ENCODE results near the gene SLC27A5. TPM values are rescaled to one million over a fixed set of nuclear protein-coding genes. Genes with fewer than 3 reads are reported as not detected.
"Not testable (repeated sequence)": the region's sequence is repeated elsewhere in the genome, so short reads cannot be mapped to it uniquely, and the experiment has no call there.

The SLC27A5 gene
- total RNA-seq, 1 donor from 2014 or later, result 736 TPM

DNA sequence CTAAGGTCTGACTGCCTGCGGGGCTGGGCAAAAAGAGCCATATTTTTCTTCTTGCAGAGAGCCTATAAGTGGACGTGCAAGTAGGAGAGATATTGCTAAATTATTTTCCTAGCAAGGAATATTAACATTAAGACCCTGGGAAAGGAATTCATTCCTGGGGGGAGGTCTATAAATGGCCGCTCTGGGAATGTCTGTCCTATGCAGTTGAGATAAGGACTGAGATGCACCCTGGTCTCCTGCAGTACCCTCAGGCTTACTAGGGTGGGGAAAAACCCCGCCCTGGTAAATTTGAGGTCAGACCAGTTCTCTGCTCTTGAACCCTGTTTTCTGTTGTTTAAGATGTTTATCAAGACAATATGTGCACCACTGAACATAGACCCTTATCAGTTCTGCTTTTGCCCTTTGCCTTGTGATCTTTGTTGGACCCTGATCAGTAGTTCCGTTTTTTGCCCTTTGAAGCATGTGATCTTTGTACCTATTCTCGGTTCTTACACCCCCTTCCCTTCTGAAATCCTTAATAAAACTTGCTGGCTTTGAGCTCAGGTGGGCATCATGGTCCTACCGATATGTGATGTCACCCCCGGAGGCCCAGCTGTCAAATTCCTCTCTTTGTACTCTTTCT lies 4.1 kb downstream of the SLC27A5 start:
- DNase-seq (ENCODE audit: low spot score); ATAC-seq: not testable (repeated sequence)

DNA sequence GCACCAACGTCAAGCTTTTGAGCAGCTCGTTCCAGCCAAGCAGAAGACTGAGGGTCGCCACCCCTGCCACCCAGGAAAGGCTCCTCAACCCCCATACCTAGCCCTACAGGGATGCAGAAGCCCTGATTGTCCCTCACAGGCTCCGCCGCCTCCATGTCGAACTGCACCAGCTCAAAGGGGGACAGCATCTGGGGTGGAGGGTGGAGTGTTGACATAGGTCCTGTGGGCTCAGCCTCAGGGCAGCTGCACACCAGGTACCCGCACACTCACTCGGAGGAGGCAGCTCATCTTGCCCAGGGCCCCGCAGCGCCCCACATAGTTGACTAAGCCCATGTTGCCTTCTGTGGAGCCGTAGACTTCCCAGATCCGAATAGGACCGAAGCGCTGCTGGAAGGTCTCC lies 11.6 kb downstream of the SLC27A5 start:
- no peak for ATAC-seq
- peak; percentile 56 for DNase-seq (ENCODE audit: low spot score)

DNA sequence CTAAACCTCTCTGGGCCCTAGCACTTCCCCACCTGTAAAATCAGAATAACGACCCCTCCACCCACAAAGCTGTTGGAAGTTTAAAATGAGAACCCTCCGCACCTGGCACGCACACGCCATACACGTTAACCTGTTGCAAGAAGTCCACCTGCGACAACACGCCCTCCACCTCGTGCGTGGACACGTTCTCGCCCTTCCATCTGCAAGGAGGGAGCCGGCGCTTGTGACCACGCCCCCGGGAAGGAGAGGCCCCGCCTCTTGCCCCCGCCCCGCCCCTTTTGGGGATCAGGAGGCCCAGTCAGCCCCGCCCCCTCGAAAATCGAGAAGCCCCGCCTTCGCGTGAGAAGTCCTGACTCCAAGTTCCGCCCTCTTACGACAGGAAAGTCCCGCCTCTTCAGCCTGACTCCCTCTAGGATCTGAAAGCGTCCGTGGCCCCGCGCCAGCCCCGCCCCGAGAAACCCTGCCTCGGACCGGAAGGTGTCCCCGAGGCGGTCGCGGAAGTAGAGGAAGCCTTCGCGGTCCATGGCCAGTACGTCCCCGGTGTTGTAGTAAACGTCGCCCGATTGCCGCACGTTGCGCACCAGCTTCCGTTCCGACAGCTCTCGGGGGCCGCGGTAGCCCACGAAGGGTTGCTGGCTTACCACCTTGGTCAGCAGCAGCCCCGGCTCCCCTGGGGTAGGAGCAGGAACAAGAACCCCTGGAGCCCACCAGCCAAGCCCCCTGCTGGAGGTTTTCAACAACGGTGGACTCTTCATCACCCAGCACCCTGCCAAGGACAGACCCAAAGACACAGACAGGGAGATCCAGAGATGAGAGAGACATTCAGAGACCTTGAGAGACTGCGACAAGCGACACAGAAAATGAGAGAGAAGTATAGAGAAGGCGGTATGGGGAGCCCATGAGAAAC lies 12.5 kb downstream of the SLC27A5 start:
- ATAC-seq (peak; percentile 85), DNase-seq (ENCODE audit: low spot score) (peak; percentile 100)

DNA sequence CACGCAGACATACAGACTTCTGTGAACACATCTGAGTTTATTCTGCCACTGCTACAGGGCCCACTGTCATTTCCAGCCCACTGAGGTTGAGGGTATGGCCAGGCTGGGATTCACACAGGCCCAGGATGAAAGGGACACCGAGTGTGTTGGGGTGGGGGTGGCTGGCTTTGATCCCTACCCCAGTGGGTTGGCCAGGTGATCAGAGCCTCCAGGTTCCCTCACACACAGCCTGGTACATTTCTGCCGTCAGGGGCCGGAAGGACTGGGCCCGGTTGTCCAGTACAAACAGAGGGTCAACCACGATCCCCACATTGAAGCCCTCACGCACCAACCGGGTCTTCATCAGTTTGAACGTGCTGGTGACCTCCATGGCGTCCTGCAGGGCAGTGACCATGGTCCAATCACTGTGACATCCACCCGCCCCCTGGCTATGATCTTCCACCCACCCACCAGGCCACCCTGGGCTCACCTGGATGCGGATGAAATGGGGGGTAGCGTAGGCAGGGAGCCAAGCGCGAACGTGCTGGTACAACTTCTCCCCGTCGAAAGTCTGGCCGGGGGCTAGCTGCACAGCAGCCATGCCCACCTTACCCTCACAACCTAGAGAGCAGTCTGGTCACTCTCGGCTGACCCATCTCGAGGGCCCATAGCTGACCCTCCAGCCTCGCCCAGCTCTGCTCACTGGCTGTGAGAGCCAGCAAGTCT lies 13.3 kb downstream of the SLC27A5 start:
- peak; percentile 71 for DNase-seq (ENCODE audit: low spot score)
- peak; percentile 4 for ATAC-seq

DNA sequence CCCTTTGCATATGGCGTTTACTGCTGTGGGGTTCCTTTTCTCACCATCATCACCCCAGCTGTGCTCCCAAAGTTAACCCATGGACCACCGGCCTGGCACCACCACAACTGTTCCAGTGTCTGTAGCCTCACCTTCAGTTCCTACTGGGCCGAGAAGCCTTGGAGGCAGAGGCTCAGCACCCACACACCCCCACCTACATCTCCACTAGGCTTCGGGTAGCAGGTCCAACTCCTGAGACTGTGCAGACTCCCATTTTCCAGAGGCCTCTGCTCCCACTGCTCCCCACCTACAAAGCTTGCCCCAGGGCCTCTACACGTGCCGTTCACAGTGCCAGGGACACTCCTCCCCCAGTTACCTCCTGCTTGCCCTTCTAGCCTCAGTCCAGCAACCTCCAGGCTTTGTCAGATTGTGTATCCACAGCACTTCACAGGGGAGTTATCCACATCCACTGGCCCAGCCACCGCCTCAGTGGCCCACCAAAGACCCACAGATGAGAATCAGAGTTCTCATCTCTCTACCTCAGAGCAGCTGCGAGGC lies 14.1 kb downstream of the SLC27A5 start:
- ATAC-seq (peak; percentile 1), DNase-seq (ENCODE audit: low spot score) (peak; percentile 52)

DNA sequence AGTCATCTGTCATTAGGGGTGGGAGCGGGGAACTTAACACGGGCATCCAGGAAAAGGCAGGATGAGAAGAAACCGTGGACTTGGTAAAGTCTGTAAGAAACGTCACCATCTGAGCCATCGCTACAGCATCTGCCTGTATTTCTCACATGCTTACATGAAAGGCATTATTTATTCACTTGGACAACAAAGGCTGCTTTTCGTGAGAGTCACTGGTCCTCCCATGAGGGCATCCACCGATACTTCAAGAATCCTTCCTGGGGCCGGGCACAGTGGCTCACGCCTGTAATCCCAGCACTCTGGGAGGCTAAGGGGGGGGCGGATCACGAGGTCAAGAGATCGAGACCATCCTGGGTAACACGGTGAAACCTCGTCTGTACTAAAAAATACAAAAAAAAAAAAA lies 19.5 kb downstream of the SLC27A5 start:
- DNase-seq (ENCODE audit: low spot score) (no peak), ATAC-seq (no peak)

DNA sequence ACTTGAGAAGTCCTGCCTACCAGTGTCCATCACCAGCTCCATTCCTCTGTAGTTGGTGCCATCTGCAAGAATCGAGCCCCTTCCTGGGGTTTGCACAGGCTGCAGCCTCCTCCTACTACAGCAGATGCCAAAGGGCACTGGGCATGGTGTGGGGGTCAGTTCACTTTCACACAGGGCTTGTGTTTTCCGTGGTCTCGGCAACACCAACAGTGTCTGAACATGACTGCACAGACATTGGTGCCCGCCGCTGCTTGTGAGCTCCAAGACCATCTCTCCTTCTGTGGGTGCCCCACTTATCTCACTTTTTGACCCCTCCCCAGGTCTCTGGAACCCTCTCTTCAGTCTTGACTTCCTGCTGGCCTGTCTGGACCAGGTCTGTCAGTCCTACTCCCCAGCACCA lies 20.4 kb downstream of the SLC27A5 start:
- ATAC-seq (peak; percentile 6), DNase-seq (ENCODE audit: low spot score) (no peak)

DNA sequence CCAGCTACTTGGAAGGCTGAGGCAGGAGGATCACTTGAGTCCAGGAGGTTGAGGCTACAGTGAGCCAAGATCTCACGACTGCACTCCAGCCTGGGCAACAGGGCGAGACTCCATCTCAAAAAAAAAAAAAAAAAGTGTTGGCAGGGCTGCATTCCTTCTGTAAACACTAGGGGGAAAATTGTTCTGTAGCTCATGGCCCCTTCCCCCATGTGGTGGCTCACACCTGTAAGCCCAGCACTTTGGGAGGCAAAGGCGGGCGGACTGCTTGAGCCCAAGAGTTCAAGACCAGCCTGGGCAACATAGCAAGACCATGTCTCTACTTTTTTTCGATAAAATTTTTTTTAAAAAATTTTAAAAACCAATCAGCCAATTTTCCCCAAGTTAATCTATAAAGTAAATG lies 27.4 kb downstream of the SLC27A5 start:
- not testable (repeated sequence) for DNase-seq (ENCODE audit: low spot score); ATAC-seq

DNA sequence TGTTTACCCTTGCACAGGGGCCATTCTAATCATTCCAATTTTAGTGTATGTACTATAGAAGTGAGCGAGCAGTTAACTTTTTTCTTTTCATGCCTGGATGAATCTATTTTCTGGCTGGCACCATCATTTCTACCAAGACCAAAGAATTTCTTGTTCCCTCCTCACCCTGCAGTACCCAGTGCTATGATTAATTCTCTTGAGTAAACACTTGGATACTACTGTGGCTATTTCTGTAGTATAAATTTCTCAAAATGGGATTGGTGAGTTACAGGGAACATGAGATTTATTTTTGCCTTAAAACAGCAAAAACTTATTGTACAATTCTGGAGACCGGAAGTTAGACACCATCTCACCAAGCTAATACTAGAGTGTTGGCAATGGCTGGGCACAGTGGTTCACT lies 28.0 kb downstream of the SLC27A5 start:
- DNase-seq (ENCODE audit: low spot score) (no peak), ATAC-seq (no peak)

DNA sequence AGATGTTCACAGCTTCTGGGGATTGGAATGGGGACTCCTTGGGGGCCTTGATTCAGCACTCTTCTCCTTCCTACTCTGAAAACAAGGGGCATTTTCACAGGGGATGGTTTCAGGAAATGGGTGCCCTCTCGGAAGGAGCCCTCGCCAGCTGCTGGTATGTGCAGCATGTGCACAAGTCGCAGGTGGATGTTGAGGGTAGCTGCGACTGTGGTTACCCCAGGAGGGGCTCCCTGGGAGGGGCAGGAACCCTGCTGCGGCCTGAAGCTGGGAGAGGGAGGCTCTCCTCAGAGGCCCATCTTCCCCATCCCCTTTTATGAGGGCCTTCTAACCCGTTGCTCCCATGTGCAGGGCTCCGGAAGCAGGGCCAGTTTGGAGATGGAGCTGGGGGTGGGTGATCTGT lies 29.4 kb downstream of the SLC27A5 start:
- no peak for ATAC-seq

DNA sequence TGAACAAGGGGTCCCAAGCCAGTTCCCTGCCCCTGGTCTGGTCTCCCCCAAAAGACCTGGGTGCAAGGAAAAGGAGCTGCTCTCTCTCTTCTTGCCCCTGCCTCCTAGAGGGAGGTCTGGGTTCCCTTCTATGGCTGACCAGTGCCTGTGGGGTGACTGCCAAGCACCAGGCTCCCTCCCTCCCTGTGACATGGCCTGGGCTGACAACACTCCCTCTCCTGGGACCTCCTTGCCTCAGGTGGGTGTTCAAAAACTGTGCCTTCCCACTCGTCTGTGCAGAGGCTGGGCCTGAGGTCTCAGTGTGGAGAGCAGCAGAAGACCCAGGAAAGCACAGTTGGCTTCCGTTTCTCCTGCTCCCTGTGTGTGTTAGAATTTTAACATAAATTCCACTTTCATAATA lies 31.0 kb downstream of the SLC27A5 start:
- ATAC-seq (no peak), DNase-seq (ENCODE audit: low spot score) (no peak)

More for the DNA sequence above, 29.4 kb downstream of the SLC27A5 start:
- no peak for DNase-seq (ENCODE audit: low spot score)

DNA sequence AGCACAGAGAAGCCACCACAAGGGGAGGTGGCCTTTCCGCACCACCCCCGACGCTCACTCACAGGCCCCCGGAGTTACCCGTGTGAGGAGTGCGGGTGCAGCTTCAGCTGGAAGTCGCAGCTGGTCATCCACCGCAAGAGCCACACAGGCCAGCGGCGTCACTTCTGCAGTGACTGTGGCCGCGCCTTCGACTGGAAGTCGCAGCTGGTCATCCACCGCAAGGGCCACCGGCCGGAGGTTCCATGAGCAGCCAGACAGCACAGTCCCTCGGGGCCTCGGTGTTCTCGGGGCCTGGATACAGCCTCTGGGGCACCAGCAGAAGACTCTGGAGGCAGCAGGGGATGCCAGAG lies 31.3 kb downstream of the SLC27A5 start:
- DNase-seq (ENCODE audit: low spot score) (no peak), ATAC-seq (no peak)

DNA sequence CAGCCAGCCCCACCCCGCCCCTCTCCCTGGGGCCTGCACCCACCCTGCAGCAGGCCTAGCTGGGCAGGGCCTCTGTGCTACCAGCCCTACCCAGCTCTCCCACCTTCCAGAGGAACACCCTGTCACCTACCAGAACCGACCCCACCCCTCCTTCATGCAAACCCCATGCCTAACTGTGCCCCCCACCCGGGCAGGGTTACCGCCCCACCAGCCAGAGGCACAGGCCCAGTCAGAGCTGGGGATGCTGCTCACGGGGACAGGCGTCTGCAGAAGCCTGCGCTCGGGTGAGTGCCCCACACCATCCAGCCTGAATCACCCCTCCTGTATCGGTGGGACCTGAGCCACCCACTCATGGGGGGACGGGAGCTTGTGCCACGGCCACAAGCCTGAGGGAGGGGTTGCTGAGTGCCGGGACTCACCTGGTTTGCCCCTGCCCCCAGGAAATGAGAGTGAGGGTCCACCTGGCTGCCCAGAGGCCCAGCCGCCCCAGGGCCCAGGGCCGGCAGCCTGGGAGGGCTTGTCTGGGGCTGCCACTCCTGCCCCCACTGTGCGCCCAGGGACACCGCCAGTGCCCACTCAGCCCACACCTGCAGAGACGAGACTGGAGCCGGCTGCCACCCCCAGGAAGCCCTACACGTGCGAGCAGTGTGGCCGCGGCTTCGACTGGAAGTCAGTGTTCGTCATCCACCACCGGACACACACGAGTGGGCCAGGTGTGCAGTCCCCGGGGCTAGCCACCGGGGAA lies 31.9 kb downstream of the SLC27A5 start:
- DNase-seq (ENCODE audit: low spot score) (no peak), ATAC-seq (no peak)

DNA sequence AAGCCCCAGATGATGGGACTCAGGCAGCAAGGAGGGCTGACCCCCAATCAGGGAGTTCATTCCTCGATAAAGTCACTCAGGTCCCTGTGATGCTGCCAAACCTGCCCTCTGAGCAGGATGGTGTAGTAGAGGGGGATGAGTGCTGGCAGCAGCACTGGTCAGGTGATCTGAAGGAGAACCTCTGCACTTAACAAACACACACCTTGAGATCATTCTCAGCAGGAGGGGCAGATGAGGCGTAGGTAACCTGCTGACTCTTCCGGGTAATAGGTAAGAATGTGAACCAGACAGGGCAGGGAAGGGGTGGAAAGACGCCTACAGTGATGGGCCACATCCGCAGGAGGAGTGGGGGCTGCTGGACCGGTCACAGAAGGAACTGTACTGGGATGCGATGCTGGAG lies 32.5 kb downstream of the SLC27A5 start:
- ATAC-seq, result no peak
- no peak for DNase-seq (ENCODE audit: low spot score)

DNA sequence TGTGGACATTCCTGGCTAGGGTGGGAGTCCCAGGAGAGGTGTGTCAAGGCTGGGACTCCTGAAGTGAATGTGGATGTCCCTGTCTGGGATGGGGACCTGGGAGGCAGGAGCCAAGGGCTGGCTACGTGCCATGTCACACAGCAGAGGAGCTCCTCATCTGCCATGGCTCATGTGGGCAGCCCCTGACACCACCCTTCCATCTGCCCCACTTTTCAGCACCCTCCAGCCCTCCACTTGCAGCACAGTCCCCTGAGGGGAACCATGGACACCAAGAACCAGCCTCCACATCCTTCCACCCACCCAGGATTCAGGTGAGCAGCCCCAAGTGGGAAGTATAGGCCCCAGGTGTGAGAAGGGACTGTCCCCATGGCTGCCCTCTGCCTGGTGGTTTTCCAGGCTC lies 33.9 kb downstream of the SLC27A5 start:
- no peak for DNase-seq (ENCODE audit: low spot score)

DNA sequence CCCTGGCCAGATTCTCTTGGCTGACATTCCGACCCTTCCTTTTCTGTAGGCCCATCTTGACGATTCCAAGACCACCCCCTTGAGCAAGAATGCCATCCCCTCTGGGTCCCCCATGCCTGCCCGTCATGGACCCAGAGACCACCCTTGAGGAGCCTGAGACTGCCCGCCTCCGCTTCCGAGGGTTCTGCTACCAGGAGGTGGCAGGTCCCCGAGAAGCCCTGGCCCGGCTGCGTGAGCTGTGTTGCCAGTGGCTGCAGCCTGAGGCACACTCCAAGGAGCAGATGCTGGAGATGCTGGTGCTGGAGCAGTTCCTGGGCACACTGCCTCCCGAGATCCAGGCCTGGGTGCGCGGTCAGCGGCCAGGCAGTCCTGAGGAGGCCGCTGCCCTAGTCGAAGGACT lies 34.7 kb downstream of the SLC27A5 start:
- DNase-seq (ENCODE audit: low spot score) (no peak), ATAC-seq (no peak)

More for the DNA sequence above, 33.9 kb downstream of the SLC27A5 start:
- no peak for ATAC-seq

DNA sequence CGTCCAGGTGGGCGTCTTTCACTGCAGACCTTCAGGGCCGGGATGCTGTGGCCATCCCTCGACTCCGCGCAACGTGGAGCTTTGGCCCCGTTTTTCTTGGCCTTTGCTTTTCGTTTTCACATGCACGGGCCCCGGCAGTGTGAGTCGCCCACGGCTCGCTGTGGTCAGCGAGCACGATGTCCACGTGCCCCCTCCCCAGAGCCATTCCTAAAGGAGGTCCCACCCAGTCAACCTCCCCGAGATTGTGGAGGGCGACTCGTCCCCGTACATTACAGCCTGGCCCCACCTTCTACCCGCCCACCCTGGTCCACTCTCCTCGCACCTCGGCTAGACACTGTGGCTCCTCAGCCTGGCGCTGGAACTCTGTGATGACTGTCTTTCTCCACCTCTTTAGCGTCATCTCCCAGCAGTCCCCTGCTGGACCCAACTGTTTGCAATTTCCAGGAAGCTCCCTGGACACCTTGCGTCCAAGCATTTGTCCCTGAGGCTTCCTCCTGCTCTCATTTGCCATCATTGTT lies 35.2 kb downstream of the SLC27A5 start:
- ATAC-seq, result peak; percentile 21
- DNase-seq (ENCODE audit: low spot score), result no peak

DNA sequence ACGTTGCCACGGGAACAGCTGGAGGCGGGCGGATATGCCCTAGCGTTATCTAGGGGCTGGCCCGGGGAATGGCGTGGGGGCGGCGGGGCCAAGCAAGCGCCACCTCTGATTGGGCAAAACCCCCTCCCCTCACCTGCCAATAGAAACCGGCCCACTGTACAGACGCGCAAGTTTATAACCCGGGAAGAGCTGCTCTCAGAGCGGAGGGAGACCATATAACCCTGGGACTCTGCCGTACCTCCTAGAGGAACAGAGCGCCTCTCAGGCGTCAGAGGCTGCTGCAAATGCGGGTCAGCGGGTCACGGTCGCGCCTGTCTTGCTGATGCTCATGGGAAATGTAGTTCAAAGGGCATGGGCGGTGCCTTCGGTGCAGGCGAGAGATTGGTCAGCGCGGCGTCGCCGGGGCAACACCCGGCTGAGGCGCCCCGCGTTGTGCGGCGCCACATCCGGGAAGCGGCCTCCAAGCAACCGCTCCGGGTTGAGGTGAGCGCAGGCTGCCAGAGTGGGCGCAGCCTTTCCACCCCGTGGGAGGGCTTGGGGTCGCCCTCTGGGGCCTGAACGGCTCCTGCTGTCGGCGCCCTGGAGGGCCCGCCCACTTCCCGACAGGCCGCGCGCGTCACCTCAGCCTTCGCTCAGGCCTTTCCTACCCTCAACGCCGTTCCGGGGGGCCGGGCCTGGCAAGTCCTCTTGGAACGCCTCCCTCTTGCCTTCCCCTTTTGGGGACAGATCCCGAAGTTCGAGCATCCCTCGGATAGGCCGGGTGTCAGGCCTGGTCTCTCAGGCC lies 35.9 kb downstream of the SLC27A5 start, which contains the start of gene ZNF446:
Gene ZNF446 (plus strand): TSS at position 639 of the 784 bp plus-strand sequence. CDS start 867 bp downstream, outside the sequence.
- ATAC-seq, result peak; percentile 83
- DNase-seq (ENCODE audit: low spot score), result peak; percentile 97

DNA sequence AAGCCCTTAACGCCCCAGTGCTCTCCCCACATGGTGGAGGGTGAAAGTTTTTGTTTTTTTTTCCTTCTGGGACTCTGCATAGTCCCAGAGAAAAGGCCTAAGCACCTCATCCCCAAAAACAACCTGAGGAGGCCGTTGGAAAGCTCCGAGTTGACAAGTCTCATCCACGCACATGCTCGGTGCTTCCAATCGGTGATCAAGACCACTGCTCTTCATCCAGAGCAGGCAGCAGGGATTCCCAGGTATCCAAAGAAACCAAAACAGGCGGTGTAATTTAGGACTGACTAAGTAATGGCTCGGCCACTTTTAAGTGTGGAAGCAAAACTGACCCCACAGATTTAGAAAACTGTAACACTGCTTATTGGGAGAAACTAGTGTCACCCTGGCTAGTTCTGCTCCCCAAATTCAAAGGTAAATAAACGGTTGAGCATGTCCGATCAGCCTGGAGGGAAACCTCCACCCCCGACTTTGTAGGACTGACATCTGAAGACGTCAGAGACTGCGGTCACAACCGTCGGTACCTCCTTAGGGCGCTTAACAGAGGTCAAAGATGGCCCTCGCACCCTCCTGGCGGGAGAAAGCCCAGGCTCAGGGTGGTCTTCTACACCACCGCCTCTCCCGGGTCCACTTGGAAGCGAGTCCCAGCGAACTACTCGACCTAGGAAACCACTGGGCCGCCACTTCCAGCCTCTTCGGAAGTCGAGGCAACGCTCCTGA lies 36.6 kb downstream of the SLC27A5 start:
- no peak for ATAC-seq

More for the DNA sequence above, 36.6 kb downstream of the SLC27A5 start:
- no peak for DNase-seq (ENCODE audit: low spot score)

Measured in left lobe of liver (tissue), 2 donors.